ENCODE data around the gene STAM. TPM values are rescaled to one million over a fixed set of nuclear protein-coding genes. Genes with fewer than 3 reads are reported as not detected.

STAM gene
- total RNA-seq, 5 donors from 2014 or later (not counting 1 experiment from before 2014, with no cell fraction given) = 18.6 to 42.7 (median 25.7) TPM

DNA sequence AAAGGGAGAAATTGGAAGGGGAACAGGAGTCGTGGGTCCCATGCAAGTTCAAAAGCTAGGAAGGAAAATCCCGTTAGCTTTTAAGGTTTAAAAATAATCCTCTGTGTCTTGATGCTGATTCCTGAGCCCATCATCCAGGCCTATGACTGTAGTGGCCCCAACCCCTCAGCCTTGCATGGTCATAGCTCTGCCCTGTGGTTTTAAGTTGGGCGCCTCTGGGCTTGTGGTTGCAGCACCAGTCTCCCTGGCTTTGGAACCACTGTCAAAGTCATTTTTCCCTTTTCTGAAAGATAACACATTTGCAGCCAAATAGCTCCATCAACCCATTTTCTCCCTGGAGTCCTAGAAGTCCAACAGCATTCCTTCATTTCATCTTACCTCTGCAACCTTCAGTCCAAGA is 121.7 kb downstream of the STAM start:
- DNase-seq = no peak
- H3K27me3 ChIP-seq (replicated peaks in 1 of 2; ENCODE audit: control insufficient read depth in 2 of 2, extremely low read depth in 1 of 2, insufficient read depth in 2 of 2, low read length in 1 of 2) = peaks cover 0 to 2% of the 10 kb centered on the region in 2 experiments
- H3K4me1 Mint-ChIP-seq = no peaks in the 10 kb centered on the region
- no peak overlapping the region for H3K4me3 ChIP-seq (ENCODE audit: control insufficient read depth in 1 of 2, extremely low read depth in 1 of 2, low read length in 1 of 2)
- peaks cover 0 to 8% (median 7%) of the 10 kb centered on the region in 3 donors for H3K9me3 Mint-ChIP-seq
- H3K4me1 ChIP-seq (ENCODE audit: control insufficient read depth in 1 of 2, extremely low read depth in 1 of 2, insufficient read depth in 2 of 2, low read length in 2 of 2) = no peaks in the 10 kb centered on the region
- no peak overlapping the region for H3K4me3 Mint-ChIP-seq
- H3K27ac ChIP-seq (ENCODE audit: low read length) = no peak overlapping the region
- H3K27ac Mint-ChIP-seq = no peak overlapping the region
- no peak for ATAC-seq (replicated peaks in 1 of 4)
- WGBS (ENCODE audit: insufficient coverage) = no CpG with 5 or more reads among the region's 3 CpGs
- peaks cover 5 to 8% of the 10 kb centered on the region in 2 donors for H3K27me3 Mint-ChIP-seq
- H3K9me3 ChIP-seq = no peaks in the 10 kb centered on the region
- ChIA-PET CTCF (no interaction called here), POLR2A (no interaction called here)
- H3K36me3 Mint-ChIP-seq = no peaks in the 10 kb centered on the region
- H3K36me3 ChIP-seq (ENCODE audit: control insufficient read depth in 2 of 2, extremely low read depth in 1 of 2, insufficient read depth in 1 of 2, low read length in 1 of 2) = no peaks in the 10 kb centered on the region

Other genes with a start within 250 kb of the STAM start
- gene ST8SIA6, start 189.6 kb upstream of the STAM start, total RNA-seq = 1 to 10 TPM in 4 of 5 donors, under 1 TPM in 1; 0.95 to 4.0 (median 1.7) TPM
- 1 to 10 TPM in 3 of 5 donors, under 1 TPM in 2; 0.39 to 4.2 (median 1.3) TPM for gene HACD1, start 26.8 kb upstream of the STAM start, total RNA-seq
- under 1 TPM in 4 of 5 donors, not detected in 1; 0.03 to 0.38 (median 0.07) TPM for gene TMEM236, start 108.0 kb downstream of the STAM start, total RNA-seq
- under 1 TPM in 3 of 5 donors, not detected in 2; 0.53 to 0.76 (median 0.60) TPM for gene MRC1, start 165.2 kb downstream of the STAM start, total RNA-seq

Data from T-cell (primary cell).